CD4-positive, CD25-positive, alpha-beta regulatory T cell (primary cell): ENCODE results near the gene FOXB2. TPM values are rescaled to one million over a fixed set of nuclear protein-coding genes. Genes with fewer than 3 reads are reported as not detected.

ENCODE experiments used
- ATAC-seq, 2 donors: fragments of 150-1000 bp; cut with Tn5 transposase; one replicate each; pipeline ENCODE4 v1.10.0; 2021; ENCODE audit warnings: low read depth in 2 of 2, moderate number of reproducible peaks in 2 of 2, moderate library complexity in 1 of 2
- DNase-seq, 3 donors: peaks; one replicate each; pipeline versions ENCODE4 v3.0.0 to v3.0.0-alpha.2; 2012 to 2022; ENCODE audit warnings: mixed read lengths in 1 of 3
- H3K27ac ChIP-seq: one replicate; pipeline ENCODE4 v1.7.0; 2013; ENCODE audit warnings: mild to moderate bottlenecking, low read length; ENCODE audit not compliant: insufficient read depth, poor library complexity, severe bottlenecking
- H3K27me3 ChIP-seq: one replicate; pipeline ENCODE4 v1.7.0; 2013; ENCODE audit warnings: low read length; ENCODE audit not compliant: control insufficient read depth, insufficient read depth
- H3K36me3 ChIP-seq: one replicate; pipeline ENCODE4 v1.7.0; 2013; ENCODE audit warnings: mild to moderate bottlenecking, low read length, moderate library complexity; ENCODE audit not compliant: control insufficient read depth, insufficient read depth
- H3K4me1 ChIP-seq: 2 replicates; pipeline ENCODE4 v1.7.0; 2013; ENCODE audit warnings: mild to moderate bottlenecking, low read length; ENCODE audit not compliant: insufficient read depth, control insufficient read depth, poor library complexity, severe bottlenecking
- H3K4me3 ChIP-seq: one replicate; pipeline ENCODE4 v1.7.0; 2013; ENCODE audit warnings: low read depth, mild to moderate bottlenecking, low read length, moderate library complexity
- H3K9me3 ChIP-seq, 2 experiments: 1 replicate in 1 of 2; 2 replicates in 1 of 2; pipeline ENCODE4 v1.7.0; 2013; ENCODE audit warnings: low read length in 2 of 2, mild to moderate bottlenecking in 1 of 2, moderate library complexity in 1 of 2; ENCODE audit not compliant: control insufficient read depth in 2 of 2
- H3K27ac Mint-ChIP-seq, 3 donors: one replicate each; pipeline ENCODE4 v1.8.0; 2020 to 2022; ENCODE audit warnings: mild to moderate bottlenecking in 3 of 3, mixed read lengths in 3 of 3, moderate library complexity in 2 of 3
- H3K27me3 Mint-ChIP-seq: one replicate; pipeline ENCODE4 v1.8.0; 2022; ENCODE audit warnings: mild to moderate bottlenecking, mixed read lengths
- H3K36me3 Mint-ChIP-seq: one replicate; pipeline ENCODE4 v1.8.0; 2020; ENCODE audit warnings: mixed read lengths
- H3K4me1 Mint-ChIP-seq, 4 donors: one replicate each; pipeline ENCODE4 v1.8.0; 2020 to 2022; ENCODE audit warnings: mixed read lengths in 4 of 4, mild to moderate bottlenecking in 1 of 4
- H3K4me3 Mint-ChIP-seq, 4 donors: one replicate each; pipeline ENCODE4 v1.8.0; 2020 to 2022; ENCODE audit warnings: mild to moderate bottlenecking in 4 of 4, mixed read lengths in 4 of 4, moderate library complexity in 3 of 4
- H3K9me3 Mint-ChIP-seq, 7 donors: one replicate each; pipeline ENCODE4 v1.8.0; 2020 to 2022; ENCODE audit warnings: mixed read lengths in 7 of 7, mild to moderate bottlenecking in 3 of 7, moderate library complexity in 2 of 7
- polyA plus RNA-seq, 4 donors: library from polyadenylated mRNA; unstranded; fragments of 300-500 nt; fragmentation: Illumina TruSeq; gene quantifications; one replicate each; pipeline ENCODE4 v1.2.3, GENCODE V29; 2021
- total RNA-seq: library from RNA; stranded (reverse); gene quantifications from one replicate; pipeline ENCODE4 v1.2.3, GENCODE V29; 2022

The FOXB2 gene
- total and polyA plus RNA-seq, 5 donors from 2014 or later = not detected

GRCh38 chr9:76989501-76989900 is 30.0 kb upstream of the FOXB2 start:
- H3K9me3 ChIP-seq = no peaks in the 10 kb centered on the region
- H3K4me3 Mint-ChIP-seq = no peak overlapping the region
- H3K4me1 Mint-ChIP-seq = no peaks in the 10 kb centered on the region
- H3K36me3 ChIP-seq = no peaks in the 10 kb centered on the region
- ATAC-seq (no peak), DNase-seq (no peak)
- H3K9me3 Mint-ChIP-seq = no peaks in the 10 kb centered on the region
- H3K27ac Mint-ChIP-seq = no peak overlapping the region
- H3K4me3 ChIP-seq = no peak overlapping the region
- H3K4me1 ChIP-seq = no peaks in the 10 kb centered on the region
- H3K27me3 ChIP-seq = no peaks in the 10 kb centered on the region
- H3K27me3 Mint-ChIP-seq = peaks cover 9% of the 10 kb centered on the region
- no peaks in the 10 kb centered on the region for H3K36me3 Mint-ChIP-seq
- H3K27ac ChIP-seq = no peak overlapping the region

- no peak overlapping the region for H3K4me3 ChIP-seq
- Mint-ChIP-seq H3K4me1 (no peaks in the 10 kb centered on the region), H3K36me3 (no peaks in the 10 kb centered on the region), H3K27me3 (peaks cover 22% of the 10 kb centered on the region), H3K9me3 (peaks cover 0 to 1% (median 0%) of the 10 kb centered on the region in 7 donors), H3K4me3 (no peak overlapping the region), H3K27ac (no peak overlapping the region)
- no peaks in the 10 kb centered on the region for H3K27me3 ChIP-seq
- no peaks in the 10 kb centered on the region for H3K9me3 ChIP-seq
- DNase-seq = no peak
- H3K36me3 ChIP-seq = no peaks in the 10 kb centered on the region
- no peak overlapping the region for H3K27ac ChIP-seq
- no peak for ATAC-seq
- no peaks in the 10 kb centered on the region for H3K4me1 ChIP-seq
These were observed 22.8 kb upstream of the FOXB2 start for GRCh38 chr9:76996700-76997099.

GRCh38 chr9:76999261-76999660 is 20.2 kb upstream of the FOXB2 start:
- H3K4me1 ChIP-seq = no peaks in the 10 kb centered on the region
- ATAC-seq = no peak
- no peak overlapping the region for H3K27ac Mint-ChIP-seq

GRCh38 chr9:77000330-77000729 is 19.1 kb upstream of the FOXB2 start:
- H3K27me3 Mint-ChIP-seq = peaks cover 35% of the 10 kb centered on the region

More at GRCh38 chr9:76999261-76999660, 20.2 kb upstream of the FOXB2 start:
- Mint-ChIP-seq H3K36me3 (no peaks in the 10 kb centered on the region), H3K4me1 (no peaks in the 10 kb centered on the region), H3K27me3 (peaks cover 28% of the 10 kb centered on the region), H3K4me3 (no peak overlapping the region), H3K9me3 (peaks cover 0 to 1% (median 0%) of the 10 kb centered on the region in 7 donors)
- Histone ChIP-seq H3K27ac (no peak overlapping the region), H3K9me3 (no peaks in the 10 kb centered on the region), H3K27me3 (no peaks in the 10 kb centered on the region), H3K36me3 (no peaks in the 10 kb centered on the region), H3K4me3 (no peak overlapping the region)
- DNase-seq = no peak

GRCh38 chr9:77003366-77003765 is 16.1 kb upstream of the FOXB2 start:
- Histone ChIP-seq H3K4me3 (no peak overlapping the region), H3K4me1 (no peaks in the 10 kb centered on the region), H3K27ac (no peak overlapping the region), H3K9me3 (no peaks in the 10 kb centered on the region), H3K27me3 (no peaks in the 10 kb centered on the region), H3K36me3 (no peaks in the 10 kb centered on the region)
- Mint-ChIP-seq H3K27ac (no peak overlapping the region), H3K36me3 (no peaks in the 10 kb centered on the region), H3K4me3 (no peak overlapping the region), H3K4me1 (no peaks in the 10 kb centered on the region), H3K27me3 (peaks cover 36% of the 10 kb centered on the region), H3K9me3 (peaks cover 0 to 4% (median 0%) of the 10 kb centered on the region in 7 donors)
- DNase-seq (no peak), ATAC-seq (no peak)

More at GRCh38 chr9:77000330-77000729, 19.1 kb upstream of the FOXB2 start:
- Mint-ChIP-seq H3K27ac (no peak overlapping the region), H3K36me3 (no peaks in the 10 kb centered on the region), H3K9me3 (peaks cover 0 to 2% (median 0%) of the 10 kb centered on the region in 7 donors), H3K4me3 (no peak overlapping the region), H3K4me1 (no peaks in the 10 kb centered on the region)
- Histone ChIP-seq H3K36me3 (no peaks in the 10 kb centered on the region), H3K27me3 (no peaks in the 10 kb centered on the region), H3K27ac (no peak overlapping the region), H3K9me3 (no peaks in the 10 kb centered on the region), H3K4me3 (no peak overlapping the region), H3K4me1 (no peaks in the 10 kb centered on the region)
- ATAC-seq (no peak), DNase-seq (no peak)

GRCh38 chr9:77005216-77005615 is 14.2 kb upstream of the FOXB2 start:
- peaks cover 36% of the 10 kb centered on the region for H3K27me3 Mint-ChIP-seq
- no peak overlapping the region for H3K27ac Mint-ChIP-seq

GRCh38 chr9:77010527-77010926 is 8.9 kb upstream of the FOXB2 start:
- H3K9me3 Mint-ChIP-seq = peaks cover 0 to 4% (median 0%) of the 10 kb centered on the region in 7 donors
- H3K36me3 Mint-ChIP-seq = no peaks in the 10 kb centered on the region
- peaks cover 0 to 13% (median 7%) of the 10 kb centered on the region in 4 donors for H3K4me1 Mint-ChIP-seq
- DNase-seq (no peak), ATAC-seq (no peak)
- H3K27me3 Mint-ChIP-seq = peaks cover 61% of the 10 kb centered on the region
- Histone ChIP-seq H3K27me3 (peaks cover 33% of the 10 kb centered on the region), H3K9me3 (no peaks in the 10 kb centered on the region), H3K36me3 (no peaks in the 10 kb centered on the region), H3K4me1 (peaks cover 8% of the 10 kb centered on the region), H3K27ac (no peak overlapping the region), H3K4me3 (no peak overlapping the region)
- no peak overlapping the region for H3K27ac Mint-ChIP-seq
- no peak overlapping the region for H3K4me3 Mint-ChIP-seq

More at GRCh38 chr9:77005216-77005615, 14.2 kb upstream of the FOXB2 start:
- Histone ChIP-seq H3K27me3 (peaks cover 1% of the 10 kb centered on the region), H3K9me3 (no peaks in the 10 kb centered on the region), H3K4me1 (no peaks in the 10 kb centered on the region), H3K36me3 (no peaks in the 10 kb centered on the region), H3K27ac (no peak overlapping the region), H3K4me3 (no peak overlapping the region)
- no peak overlapping the region for H3K4me3 Mint-ChIP-seq
- peaks cover 0 to 4% (median 0%) of the 10 kb centered on the region in 7 donors for H3K9me3 Mint-ChIP-seq
- no peaks in the 10 kb centered on the region for H3K36me3 Mint-ChIP-seq
- DNase-seq (no peak), ATAC-seq (no peak)
- no peaks in the 10 kb centered on the region for H3K4me1 Mint-ChIP-seq
